Subcutaneous adipose tissue (tissue), 4 donors: Measurements from ENCODE around the gene PWWP2B. TPM values are rescaled to one million over a fixed set of nuclear protein-coding genes. Genes with fewer than 3 reads are reported as not detected.

Experiments used
- total RNA-seq, 4 donors: library from RNA; depleted of rRNA; stranded (reverse); fragments of >200 nt; gene quantifications; one replicate each; pipeline ENCODE4 v1.1.0, GENCODE V29; 2016
- TF ChIP-seq, protein P1 (sequence below): fragments of 450-650 bp; IDR thresholded peaks from one replicate; pipeline ENCODE4 v1.5.1; 2016; ENCODE audit warnings: low read depth, mild to moderate bottlenecking, control low read depth, antibody characterized with exemption, moderate library complexity

Gene PWWP2B
- total RNA-seq, 4 donors from 2014 or later = 9.0 to 24.9 (median 9.6) TPM

DNA sequence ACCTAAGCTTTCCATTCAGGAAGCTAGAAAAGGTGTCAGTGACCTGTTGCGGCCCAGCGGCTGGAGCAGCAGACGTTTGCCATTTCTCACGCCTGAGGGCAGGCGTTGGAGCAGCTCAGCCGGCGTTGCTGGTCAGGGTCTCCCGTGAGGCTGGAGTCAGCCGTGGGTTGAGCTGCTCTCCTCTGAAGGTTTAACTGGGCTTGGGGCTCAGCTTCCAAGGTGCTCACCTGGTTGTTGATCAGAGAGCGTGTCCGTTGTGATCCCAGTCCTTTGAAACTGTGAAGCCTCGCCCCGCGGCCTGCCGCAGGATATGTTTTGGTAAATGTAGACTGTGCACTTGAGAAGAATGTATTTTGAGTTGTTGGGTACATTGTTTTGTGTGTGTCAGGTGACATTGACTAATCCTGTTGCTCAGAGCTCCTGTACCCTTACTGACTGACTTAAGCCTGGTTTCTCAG, 20.6 kb upstream of the PWWP2B start:
- TF ChIP-seq, protein P1, sequence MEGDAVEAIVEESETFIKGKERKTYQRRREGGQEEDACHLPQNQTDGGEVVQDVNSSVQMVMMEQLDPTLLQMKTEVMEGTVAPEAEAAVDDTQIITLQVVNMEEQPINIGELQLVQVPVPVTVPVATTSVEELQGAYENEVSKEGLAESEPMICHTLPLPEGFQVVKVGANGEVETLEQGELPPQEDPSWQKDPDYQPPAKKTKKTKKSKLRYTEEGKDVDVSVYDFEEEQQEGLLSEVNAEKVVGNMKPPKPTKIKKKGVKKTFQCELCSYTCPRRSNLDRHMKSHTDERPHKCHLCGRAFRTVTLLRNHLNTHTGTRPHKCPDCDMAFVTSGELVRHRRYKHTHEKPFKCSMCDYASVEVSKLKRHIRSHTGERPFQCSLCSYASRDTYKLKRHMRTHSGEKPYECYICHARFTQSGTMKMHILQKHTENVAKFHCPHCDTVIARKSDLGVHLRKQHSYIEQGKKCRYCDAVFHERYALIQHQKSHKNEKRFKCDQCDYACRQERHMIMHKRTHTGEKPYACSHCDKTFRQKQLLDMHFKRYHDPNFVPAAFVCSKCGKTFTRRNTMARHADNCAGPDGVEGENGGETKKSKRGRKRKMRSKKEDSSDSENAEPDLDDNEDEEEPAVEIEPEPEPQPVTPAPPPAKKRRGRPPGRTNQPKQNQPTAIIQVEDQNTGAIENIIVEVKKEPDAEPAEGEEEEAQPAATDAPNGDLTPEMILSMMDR = no peak

DNA sequence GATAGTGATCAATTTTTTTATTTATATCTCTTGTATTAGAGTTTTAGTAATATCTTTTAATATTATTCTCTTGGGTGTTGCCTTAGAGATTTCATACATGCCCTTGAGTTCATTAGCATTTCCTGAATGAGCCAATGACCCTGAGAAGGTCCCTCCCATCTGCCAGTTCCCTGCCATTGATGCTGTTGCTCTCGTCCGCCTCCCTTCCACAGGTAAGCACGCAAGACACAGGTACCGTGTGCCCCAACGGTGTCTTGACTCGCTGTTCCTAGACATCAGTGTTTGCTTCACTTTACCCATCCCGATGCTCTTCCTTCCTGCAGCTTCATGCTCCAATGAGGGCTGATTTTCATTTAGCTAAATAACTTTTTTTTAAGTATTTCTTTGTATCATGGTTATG, 19.7 kb upstream of the PWWP2B start:
- TF ChIP-seq, protein P1 = no peak

DNA sequence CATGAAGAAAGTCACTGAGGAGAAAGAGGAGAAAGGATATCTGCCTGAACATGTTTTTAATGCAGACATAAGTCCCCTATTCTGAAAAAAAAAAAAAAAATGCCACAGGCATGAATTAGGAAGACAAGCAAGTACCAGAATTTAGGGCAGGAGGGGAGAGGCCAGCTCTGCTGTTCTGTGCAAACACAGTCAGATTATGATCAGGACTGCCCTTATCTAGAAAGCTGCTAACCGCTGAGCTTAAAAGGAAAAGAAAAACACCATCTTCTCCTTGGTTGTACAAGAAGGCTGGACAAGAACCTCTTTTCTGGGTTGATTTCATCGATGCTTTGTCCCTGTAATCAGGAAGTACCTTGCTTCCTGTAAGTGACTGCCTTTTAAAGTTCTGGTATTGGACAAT, 15.3 kb upstream of the PWWP2B start:
- TF ChIP-seq, protein P1 = no peak

DNA sequence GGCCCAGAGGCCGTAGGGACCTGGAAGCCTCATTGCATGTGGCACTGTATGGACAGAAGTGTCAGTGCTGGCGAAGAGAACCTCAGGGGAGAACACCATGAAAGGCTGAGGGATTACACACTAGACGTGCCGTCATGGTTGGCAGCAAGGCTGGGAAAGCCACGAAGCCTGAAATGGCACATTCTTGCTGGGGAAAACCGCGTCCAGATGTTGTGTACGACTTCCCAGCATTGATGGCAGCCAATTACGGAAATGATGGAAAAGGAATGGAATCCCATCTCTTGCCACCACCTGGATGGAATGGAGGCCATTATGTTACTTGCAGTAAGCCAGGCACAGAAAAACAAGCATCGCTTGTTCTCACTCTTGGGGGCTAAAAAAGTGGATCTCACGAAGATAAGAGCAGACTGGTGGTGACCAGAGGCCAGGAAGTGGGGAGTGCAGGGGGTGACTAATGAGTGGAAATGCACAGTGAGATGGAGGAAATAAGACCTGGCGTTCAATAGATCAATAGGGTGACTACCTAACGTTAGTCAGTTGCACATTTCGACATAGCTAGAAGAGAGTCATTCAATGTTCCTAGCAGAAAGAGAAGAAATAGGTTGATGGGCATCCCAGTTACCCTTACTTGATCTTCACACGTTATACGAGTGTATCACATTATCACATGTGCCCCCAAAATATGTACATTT, 14.6 kb upstream of the PWWP2B start:
- TF ChIP-seq, protein P1 = no peak

DNA sequence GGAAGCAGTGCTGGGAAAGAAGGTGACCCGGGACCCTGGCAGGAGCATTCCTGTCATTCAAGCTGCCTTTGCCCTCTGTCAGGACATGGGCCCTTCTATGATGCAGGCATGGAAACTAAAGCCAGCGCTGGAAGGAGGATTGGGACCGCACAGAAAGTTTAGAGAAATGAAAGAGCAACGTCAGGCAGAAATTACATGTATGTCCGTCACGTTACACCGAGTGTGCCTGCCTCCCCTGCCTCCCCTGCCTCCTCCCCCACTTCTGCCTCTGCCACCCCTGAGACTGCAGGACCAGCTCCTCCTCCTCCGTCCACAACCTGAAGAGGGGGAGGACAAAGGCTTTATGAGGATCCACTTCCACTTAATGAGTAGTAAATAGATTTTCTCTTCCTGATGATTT, 13.9 kb upstream of the PWWP2B start:
- TF ChIP-seq, protein P1 = no peak

DNA sequence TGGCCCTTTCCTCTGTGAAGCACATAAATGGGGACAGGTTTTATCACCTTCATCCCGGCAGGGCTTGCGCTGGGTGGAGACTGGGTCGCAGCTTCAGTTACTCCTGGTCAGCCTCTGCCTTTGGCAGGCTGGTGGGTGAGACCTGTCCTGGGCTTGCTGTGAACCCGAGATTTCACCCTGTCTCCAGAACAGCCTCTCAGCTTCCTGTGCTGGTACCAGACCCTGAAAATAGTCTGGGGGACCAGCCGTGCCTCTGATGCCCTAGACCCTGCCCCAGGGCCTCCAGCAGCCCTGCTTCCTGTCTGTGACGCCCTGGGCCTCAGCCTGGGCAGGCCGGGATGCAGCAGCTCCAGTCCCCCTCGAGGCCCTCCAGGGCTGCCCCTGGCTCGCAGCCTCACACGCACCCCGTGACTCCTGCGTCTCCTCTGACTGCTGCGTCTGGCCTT, 13.2 kb upstream of the PWWP2B start:
- TF ChIP-seq, protein P1 = no peak

DNA sequence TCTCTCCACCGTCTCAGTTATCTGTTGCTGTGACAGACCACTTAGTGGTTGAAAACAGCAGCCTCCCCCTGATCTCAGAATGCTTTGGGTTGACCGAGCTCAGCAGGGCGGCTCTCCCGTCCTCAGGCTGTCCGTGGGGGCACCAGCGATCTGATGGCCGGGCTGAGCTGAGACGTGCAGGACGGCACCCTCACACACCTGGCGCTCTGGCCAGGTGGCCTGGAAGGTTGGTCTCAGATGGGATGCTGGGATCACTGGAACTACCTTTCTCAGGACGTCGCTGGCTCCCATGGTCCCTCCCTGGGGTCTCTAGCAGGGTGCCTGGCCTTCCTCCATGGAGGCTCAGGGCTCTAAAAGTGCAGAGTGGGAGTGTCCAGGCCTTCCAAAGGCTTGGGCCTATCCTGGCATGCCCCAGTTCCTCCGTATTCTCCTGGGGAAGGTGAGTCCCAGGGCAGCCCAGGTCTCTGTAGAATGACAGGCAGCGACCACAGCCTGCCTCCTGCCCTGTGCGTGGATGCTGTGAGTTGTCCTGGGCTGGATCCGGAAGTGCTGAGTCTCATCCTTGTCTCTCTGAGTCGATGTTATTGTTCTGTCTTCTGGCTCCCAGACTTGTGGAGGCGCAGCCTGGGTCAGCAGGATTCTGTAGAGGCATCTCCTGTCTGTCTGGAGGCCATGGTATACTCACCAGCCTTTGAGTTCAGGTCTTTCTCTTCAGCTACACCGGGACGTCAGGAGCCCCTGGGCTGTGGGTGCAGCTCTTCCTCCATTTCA, 12.2 kb upstream of the PWWP2B start:
- TF ChIP-seq, protein P1 = no peak
